GM12878 (cell line): Measurements from ENCODE around the gene PARN. TPM values are rescaled to one million over a fixed set of nuclear protein-coding genes. Genes with fewer than 3 reads are reported as not detected.

Experiments
- CBX5 ChIP-seq: sonication (generic); IDR thresholded peaks from 2 replicates; pipeline ENCODE4 v1.6.1; 2016; ENCODE audit warnings: low read depth, moderate library complexity, mild to moderate bottlenecking, inconsistent platforms
- CHD4 ChIP-seq: fragments of 200-600 bp; sonication (generic); IDR thresholded peaks from 2 replicates; pipeline ENCODE4 v1.6.1; 2016; ENCODE audit warnings: mild to moderate bottlenecking
- HDAC6 ChIP-seq: fragments of 200-600 bp; sonication (generic); IDR thresholded peaks from one replicate; pipeline ENCODE4 v1.8.0; 2017; ENCODE audit warnings: antibody characterized with exemption; ENCODE audit not compliant: unreplicated experiment
- MEF2A ChIP-seq: IDR thresholded peaks from 2 replicates; pipeline ENCODE4 v1.6.1; 2011; ENCODE audit warnings: low read depth, mild to moderate bottlenecking, low read length, moderate library complexity; ENCODE audit not compliant: insufficient read depth
- MXI1 ChIP-seq: fragments of 150-350 bp; IDR thresholded peaks from 2 replicates; pipeline ENCODE4 v1.6.1; 2011; ENCODE audit warnings: low read depth, mild to moderate bottlenecking, inconsistent platforms, low read length, improper control_type of control experiment
- PAX8 ChIP-seq: fragments of 450-650 bp; IDR thresholded peaks from 2 replicates; pipeline ENCODE4 v1.6.1; 2017; ENCODE audit warnings: mild to moderate bottlenecking, moderate library complexity
- POLR2AphosphoS5 ChIP-seq: IDR thresholded peaks from 2 replicates; pipeline ENCODE4 v1.6.1; 2011; ENCODE audit warnings: mild to moderate bottlenecking, low read length, inconsistent platforms
- SMC3 ChIP-seq: IDR thresholded peaks from 2 replicates; pipeline ENCODE4 v1.6.1; 2011; ENCODE audit warnings: low read length, improper control_type of control experiment, borderline replicate concordance
- SP1 ChIP-seq: IDR thresholded peaks from one replicate; pipeline ENCODE4 v1.6.1; 2011; ENCODE audit warnings: low read depth, low read length
- STAT3 ChIP-seq: IDR thresholded peaks from 2 replicates; pipeline ENCODE4 v1.6.1; 2011; ENCODE audit warnings: low read depth, low read length, improper control_type of control experiment
- TCF3 ChIP-seq: IDR thresholded peaks from 2 replicates; pipeline ENCODE4 v1.6.1; 2012; ENCODE audit warnings: low read depth, mild to moderate bottlenecking, low read length, borderline replicate concordance; ENCODE audit not compliant: insufficient read depth
- YY1 ChIP-seq: IDR thresholded peaks from 2 replicates; pipeline ENCODE4 v1.6.1; 2011; ENCODE audit warnings: low read depth, mild to moderate bottlenecking, low read length
- ZNF217 ChIP-seq: fragments of 450-650 bp; IDR thresholded peaks from 2 replicates; pipeline ENCODE4 v1.6.1; 2017; ENCODE audit warnings: antibody characterized with exemption, mild to moderate bottlenecking
- polyA plus RNA-seq, 11 experiments: library from polyadenylated mRNA; depleted of rRNA in 4 of 11; unstranded in 6 of 11; stranded (reverse) in 5 of 11; fragments of >200 nt; fragmentation: Nextera tagmentation in 4 of 11; fragmentation: Illumina TruSeq in 1 of 11; extraction: Ambion mirVana in 4 of 11; extraction: Trizol in 1 of 11; gene quantifications; 1 replicate in 1 of 11; 2 replicates in 10 of 11; pipeline versions ENCODE4 v1.2.1 to v1.2.3, GENCODE V29; 2011 to 2016; ENCODE audit warnings: inconsistent platforms in 2 of 11, missing spikeins in 2 of 11, low read depth in 1 of 11
- total RNA-seq, 4 experiments: library from RNA; depleted of rRNA in 3 of 4; stranded (reverse); fragments of >200 nt in 3 of 4; fragmentation: Illumina TruSeq in 1 of 4; extraction: Trizol in 1 of 4; gene quantifications; 2 replicates each; pipeline versions ENCODE4 v1.2.1 to v1.2.3, GENCODE V29; 2013 to 2021
- TF ChIP-seq, protein P1 (sequence below): IDR thresholded peaks from 2 replicates; pipeline ENCODE4 v1.6.1; 2012; ENCODE audit warnings: low read length, inconsistent platforms
- TF ChIP-seq, protein P2 (sequence below): fragments of 450-650 bp; IDR thresholded peaks from 2 replicates; pipeline ENCODE4 v1.6.1; 2017; ENCODE audit warnings: mild to moderate bottlenecking, moderate library complexity
- TF ChIP-seq, protein P3 (sequence below): fragments of 450-650 bp; conservative IDR thresholded peaks from 2 replicates; pipeline ENCODE4 v1.6.1; 2017; ENCODE audit warnings: mild to moderate bottlenecking, moderate library complexity
- TF ChIP-seq, protein P4 (sequence below): IDR thresholded peaks from 2 replicates; pipeline ENCODE4 v1.6.1; 2012; ENCODE audit warnings: low read depth, low read length, improper control_type of control experiment
- TF ChIP-seq, protein P5 (sequence below): IDR thresholded peaks from 2 replicates; pipeline ENCODE4 v1.6.1; 2012; ENCODE audit warnings: low read depth, low read length, improper control_type of control experiment

PARN gene
- total and polyA plus RNA-seq, 10 of the 15 experiments (the other 5 are each of a cell fraction or from before 2014, with no cell fraction given): 15.6 to 77.3 (median 47.7) TPM

DNA sequence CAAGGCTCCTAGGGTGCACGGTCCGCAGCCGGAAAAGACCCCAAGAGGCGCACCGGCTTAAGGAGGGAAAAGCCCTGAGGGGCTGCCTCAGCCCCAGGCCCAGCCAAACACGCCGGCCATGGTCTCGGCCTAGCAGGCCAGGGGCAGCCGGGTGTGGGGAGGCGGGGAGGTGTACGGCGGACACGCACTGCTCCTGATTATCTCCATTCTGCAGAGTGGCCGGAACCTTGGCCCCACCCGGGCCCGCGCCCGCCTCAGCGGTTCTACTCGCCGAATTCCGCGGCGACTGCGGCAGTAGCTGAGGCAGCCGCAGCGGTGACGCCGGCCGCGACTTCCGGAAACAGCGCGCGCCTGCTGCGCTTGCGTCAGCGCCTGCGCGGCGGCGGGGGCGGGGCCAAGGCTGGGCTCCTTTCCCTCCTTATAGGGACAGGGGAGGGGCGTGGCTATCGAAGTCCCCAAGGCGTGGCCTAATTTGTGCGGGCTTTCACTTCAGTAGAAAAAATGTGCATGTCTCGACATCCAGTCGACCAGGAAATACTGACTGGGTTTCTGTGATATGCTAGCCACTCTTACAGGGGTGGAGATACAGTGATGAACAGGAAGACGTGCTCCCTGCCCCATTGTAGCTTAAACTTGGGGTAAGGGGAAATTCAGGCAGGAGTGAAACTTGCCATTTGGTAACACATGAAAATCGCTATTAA, at the start of gene PARN (continued):
- TF ChIP-seq CHD4: no peak
- TF ChIP-seq, protein P1, sequence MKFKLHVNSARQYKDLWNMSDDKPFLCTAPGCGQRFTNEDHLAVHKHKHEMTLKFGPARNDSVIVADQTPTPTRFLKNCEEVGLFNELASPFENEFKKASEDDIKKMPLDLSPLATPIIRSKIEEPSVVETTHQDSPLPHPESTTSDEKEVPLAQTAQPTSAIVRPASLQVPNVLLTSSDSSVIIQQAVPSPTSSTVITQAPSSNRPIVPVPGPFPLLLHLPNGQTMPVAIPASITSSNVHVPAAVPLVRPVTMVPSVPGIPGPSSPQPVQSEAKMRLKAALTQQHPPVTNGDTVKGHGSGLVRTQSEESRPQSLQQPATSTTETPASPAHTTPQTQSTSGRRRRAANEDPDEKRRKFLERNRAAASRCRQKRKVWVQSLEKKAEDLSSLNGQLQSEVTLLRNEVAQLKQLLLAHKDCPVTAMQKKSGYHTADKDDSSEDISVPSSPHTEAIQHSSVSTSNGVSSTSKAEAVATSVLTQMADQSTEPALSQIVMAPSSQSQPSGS: no peak
- TF ChIP-seq YY1: peak; percentile 36; the same call in 1 of the 2 replicates
- TF ChIP-seq, protein P2, sequence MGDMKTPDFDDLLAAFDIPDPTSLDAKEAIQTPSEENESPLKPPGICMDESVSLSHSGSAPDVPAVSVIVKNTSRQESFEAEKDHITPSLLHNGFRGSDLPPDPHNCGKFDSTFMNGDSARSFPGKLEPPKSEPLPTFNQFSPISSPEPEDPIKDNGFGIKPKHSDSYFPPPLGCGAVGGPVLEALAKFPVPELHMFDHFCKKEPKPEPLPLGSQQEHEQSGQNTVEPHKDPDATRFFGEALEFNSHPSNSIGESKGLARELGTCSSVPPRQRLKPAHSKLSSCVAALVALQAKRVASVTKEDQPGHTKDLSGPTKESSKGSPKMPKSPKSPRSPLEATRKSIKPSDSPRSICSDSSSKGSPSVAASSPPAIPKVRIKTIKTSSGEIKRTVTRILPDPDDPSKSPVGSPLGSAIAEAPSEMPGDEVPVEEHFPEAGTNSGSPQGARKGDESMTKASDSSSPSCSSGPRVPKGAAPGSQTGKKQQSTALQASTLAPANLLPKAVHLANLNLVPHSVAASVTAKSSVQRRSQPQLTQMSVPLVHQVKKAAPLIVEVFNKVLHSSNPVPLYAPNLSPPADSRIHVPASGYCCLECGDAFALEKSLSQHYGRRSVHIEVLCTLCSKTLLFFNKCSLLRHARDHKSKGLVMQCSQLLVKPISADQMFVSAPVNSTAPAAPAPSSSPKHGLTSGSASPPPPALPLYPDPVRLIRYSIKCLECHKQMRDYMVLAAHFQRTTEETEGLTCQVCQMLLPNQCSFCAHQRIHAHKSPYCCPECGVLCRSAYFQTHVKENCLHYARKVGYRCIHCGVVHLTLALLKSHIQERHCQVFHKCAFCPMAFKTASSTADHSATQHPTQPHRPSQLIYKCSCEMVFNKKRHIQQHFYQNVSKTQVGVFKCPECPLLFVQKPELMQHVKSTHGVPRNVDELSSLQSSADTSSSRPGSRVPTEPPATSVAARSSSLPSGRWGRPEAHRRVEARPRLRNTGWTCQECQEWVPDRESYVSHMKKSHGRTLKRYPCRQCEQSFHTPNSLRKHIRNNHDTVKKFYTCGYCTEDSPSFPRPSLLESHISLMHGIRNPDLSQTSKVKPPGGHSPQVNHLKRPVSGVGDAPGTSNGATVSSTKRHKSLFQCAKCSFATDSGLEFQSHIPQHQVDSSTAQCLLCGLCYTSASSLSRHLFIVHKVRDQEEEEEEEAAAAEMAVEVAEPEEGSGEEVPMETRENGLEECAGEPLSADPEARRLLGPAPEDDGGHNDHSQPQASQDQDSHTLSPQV: no peak
- peak; percentile 17; the same call in 1 of the 2 replicates for TF ChIP-seq MXI1
- no peak for TF ChIP-seq PAX8
- TF ChIP-seq STAT3: no peak
- peak; percentile 96 for TF ChIP-seq POLR2AphosphoS5
- 0 out of 2 replicates have a peak, but pooled peaks have one; percentile 50 for TF ChIP-seq MEF2A
- TF ChIP-seq, protein P3, sequence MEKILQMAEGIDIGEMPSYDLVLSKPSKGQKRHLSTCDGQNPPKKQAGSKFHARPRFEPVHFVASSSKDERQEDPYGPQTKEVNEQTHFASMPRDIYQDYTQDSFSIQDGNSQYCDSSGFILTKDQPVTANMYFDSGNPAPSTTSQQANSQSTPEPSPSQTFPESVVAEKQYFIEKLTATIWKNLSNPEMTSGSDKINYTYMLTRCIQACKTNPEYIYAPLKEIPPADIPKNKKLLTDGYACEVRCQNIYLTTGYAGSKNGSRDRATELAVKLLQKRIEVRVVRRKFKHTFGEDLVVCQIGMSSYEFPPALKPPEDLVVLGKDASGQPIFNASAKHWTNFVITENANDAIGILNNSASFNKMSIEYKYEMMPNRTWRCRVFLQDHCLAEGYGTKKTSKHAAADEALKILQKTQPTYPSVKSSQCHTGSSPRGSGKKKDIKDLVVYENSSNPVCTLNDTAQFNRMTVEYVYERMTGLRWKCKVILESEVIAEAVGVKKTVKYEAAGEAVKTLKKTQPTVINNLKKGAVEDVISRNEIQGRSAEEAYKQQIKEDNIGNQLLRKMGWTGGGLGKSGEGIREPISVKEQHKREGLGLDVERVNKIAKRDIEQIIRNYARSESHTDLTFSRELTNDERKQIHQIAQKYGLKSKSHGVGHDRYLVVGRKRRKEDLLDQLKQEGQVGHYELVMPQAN: peak; percentile 91
- TF ChIP-seq HDAC6: no peak
- TF ChIP-seq, protein P4, sequence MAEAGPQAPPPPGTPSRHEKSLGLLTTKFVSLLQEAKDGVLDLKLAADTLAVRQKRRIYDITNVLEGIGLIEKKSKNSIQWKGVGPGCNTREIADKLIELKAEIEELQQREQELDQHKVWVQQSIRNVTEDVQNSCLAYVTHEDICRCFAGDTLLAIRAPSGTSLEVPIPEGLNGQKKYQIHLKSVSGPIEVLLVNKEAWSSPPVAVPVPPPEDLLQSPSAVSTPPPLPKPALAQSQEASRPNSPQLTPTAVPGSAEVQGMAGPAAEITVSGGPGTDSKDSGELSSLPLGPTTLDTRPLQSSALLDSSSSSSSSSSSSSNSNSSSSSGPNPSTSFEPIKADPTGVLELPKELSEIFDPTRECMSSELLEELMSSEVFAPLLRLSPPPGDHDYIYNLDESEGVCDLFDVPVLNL: 0 out of 2 replicates have a peak, but pooled peaks have one; percentile 42
- TF ChIP-seq TCF3: no peak
- peak; percentile 50 for TF ChIP-seq SP1
- TF ChIP-seq, protein P5, sequence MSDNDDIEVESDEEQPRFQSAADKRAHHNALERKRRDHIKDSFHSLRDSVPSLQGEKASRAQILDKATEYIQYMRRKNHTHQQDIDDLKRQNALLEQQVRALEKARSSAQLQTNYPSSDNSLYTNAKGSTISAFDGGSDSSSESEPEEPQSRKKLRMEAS: peak; percentile 21; the same call in 1 of the 2 replicates
- TF ChIP-seq ZNF217: no peak
- no peak for TF ChIP-seq CBX5
- TF ChIP-seq SMC3: no peak
